ENCODE measurements around the gene CTNNA3. TPM values are rescaled to one million over a fixed set of nuclear protein-coding genes. Genes with fewer than 3 reads are reported as not detected.
"Not testable (repeated sequence)": the region's sequence is repeated elsewhere in the genome, so short reads cannot be mapped to it uniquely, and the experiment has no call there.

CTNNA3 gene
- total RNA-seq, 1 donor from 2014 or later = 0.32 TPM

DNA sequence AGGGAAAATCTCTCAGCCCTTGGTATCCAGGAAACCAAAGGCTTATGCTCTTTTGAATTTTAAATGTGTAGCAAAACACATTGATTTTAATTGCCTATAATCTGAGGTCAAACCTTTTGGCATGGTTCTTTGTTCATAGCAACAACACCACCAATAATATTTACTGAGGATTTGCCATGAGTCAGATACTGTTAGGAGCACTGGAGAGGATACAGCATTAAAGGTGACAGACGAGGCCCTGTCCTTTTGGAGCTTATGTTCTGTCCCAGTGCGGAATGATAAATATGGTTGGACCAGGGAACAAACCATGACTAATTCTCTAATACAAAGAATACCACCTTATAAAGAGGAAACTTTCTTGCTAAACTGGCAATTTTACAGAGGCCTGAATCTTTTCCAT, 176.6 kb downstream of the CTNNA3 start:
- intact Hi-C loops (cut with micrococcal nuclease) = no loop called here

DNA sequence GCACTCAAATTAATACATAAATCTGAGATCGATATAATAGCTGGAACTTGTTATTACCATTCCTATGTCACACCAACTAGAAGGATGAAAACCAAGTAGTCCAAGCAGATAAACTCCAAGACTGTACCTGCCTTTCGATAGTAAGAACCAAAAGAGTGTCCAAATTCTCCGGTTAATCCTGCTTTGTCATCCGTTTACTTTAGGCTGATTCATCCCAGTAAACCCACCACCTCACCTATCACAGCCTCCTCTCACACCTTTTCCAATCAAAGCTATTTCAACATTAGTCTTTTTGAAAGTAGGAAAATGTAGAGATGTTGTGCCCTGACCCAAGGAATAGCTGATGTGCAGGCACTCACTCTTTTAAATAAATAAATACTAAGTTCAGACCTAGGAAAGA, 177.2 kb downstream of the CTNNA3 start:
- intact Hi-C loops (cut with micrococcal nuclease) = no loop called here

DNA sequence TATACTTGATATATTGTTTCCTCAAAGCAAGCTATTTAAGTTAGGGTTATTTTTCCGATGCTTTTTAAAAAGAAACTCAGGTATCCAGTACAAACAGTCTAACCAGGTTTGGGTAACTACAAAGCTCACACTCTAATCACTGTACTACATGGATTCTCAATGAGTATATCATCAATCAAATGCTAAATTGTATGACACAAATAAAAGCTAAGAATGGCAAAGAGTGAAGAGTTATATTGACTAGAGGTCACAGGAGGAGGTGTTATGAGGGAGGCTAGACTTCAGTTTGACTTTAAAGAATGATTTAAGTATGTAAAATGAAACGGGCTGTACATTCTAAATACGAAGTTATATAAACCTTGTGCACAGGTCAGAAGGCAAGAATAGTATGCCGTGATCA, 178.0 kb downstream of the CTNNA3 start:
- intact Hi-C loops (cut with micrococcal nuclease) = no loop called here

DNA sequence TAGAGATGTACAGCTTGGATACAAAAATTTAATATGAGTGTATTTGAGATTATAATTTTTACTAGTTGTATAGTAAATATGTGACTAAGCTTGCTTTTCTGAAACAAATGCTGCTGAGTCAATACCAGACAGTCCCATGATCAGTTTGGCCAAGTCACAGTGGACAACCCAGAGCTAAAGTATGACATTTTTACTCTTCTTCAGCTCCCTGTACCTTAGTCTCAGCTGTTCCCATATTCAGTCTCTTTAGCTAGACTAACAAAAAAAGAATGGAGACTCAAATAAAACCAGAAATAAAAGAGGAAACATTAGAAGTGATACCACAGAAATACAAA, 189.3 kb downstream of the CTNNA3 start:
- intact Hi-C loops (cut with micrococcal nuclease) = no loop called here

DNA sequence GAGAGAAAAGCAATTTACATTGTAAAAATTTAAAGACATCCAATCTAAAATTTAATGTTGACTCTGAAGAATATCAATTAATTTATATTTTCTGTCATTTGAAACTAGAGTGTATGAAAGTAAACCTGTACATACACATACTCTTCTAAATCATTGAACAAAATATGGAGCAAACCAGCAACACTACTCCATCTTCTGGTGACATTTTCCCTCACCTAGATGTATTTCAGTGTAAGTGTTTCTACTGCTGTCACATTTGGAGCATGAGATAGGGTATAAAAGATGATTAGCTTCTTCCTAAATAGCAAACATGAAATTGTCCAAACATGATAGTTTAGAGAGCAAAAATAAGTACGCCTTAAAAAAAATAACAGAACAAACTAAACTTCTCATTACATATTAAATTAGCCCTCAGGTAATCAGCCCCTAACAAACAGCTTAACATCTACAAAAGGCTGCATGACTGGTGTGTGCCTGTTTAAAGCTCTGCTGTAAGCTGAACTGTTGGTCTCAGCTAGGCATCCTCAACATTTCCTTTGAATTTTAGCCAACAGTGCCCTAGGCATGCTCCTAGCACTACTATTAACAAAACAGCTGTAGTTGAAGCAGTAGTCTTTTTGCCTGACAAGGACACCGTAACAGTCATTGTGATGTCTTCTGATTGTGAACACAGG, 189.8 kb downstream of the CTNNA3 start:
- intact Hi-C loops (cut with micrococcal nuclease) = no loop called here

DNA sequence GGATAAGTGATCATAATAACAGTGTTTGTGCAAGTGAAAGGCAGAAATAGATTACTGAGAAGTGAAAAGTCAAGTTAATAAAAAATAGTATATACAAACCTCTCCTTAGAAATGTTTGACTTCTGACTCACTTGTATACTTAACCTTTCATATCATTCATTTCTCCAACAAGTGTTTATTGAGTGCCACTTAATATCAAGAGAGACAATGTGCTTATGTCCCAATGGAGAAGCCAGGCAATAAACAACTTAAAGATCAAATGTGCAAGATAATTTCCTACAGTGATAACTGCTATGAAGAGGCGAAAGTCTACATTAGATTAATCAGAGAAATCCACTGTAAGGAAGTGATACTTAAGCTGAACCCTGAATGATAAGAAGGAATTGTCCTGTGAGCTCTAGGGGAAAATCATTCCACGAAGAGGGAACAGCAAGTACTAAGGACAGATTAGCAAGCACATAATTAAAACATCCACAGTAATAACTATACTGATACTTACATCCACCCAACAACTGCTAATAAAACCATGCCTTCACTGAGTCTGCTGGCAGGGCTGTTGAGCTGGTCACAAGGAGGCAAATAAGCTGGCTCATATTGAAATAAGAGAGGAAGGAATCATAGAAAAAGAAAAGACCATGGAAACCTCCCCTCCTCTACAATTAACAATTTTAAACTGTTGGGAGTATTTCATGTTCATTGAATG, 203.5 kb downstream of the CTNNA3 start:
- intact Hi-C loops (cut with micrococcal nuclease) = no loop called here

DNA sequence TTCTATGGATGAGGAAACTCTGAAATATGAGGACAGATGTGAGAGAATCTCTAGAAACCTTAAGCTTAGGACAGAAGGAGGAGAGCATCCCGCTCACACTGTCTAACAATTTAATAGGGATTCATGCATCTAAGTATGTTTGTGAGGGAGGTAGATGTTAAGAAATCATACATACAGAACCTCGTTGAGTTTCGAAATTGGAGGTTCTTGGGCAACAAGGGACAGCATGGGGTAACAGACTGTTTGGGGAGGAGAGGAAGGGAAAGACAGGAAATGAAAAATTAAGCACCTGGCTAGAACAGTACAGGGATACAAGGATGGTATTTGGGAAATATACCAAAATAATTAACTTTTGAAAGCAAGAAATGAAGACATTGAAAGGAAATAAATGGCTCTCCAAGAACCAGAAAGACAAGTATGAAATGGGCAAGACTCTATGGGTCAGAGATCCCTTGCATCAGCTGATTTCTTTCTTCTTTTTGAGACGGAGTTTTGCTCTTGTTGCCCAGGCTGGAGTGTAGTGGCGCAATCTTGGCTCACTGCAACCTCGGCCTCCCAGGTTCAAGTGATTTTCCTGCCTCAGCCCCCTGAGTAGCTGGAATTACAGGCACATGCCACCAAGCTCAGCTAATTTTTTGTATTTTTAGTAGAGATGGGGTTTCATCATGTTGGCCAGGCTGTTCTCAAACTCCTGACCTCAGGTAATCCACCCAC, 207.9 kb downstream of the CTNNA3 start:
- intact Hi-C loops (cut with micrococcal nuclease) = no loop called here

DNA sequence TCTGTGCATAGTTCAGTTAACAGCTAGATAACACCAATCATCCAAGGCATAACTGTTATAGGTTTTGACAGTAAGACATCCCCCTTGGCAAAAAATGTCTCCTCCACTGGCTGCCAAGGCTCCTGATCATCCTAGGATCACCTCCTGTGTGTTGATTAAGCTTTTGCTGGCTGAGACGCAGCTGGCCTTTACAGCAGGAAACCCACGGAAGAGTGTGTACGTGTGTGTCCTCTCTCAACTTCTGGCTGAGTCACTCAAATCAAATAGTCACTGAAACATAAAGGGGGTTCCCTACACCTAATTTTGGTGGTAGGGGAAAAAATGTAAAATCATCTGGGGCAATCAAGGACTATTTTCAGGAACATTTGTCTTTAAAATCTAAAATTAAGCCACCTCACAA, 208.8 kb downstream of the CTNNA3 start:
- intact Hi-C loops (cut with micrococcal nuclease) = no loop called here

DNA sequence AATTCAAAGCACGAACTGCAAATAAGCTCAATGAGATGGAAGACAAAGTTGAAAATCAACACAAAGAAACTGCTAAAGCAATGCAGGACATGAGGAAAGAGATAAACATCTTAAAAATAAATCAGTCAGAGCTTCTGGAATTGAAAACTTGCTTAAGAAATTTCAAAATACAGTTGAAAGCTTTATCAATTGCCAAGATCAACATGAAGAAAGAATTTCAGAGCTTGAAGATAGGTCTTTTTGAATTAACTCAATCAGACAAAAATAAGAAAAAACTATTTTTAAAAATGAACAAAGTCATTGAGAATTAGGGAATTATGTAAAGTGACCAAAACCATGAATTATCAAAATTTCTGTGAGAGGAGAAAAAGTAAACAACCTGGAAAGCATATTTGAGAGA, 218.1 kb downstream of the CTNNA3 start:
- intact Hi-C loops (cut with micrococcal nuclease) = no loop called here

DNA sequence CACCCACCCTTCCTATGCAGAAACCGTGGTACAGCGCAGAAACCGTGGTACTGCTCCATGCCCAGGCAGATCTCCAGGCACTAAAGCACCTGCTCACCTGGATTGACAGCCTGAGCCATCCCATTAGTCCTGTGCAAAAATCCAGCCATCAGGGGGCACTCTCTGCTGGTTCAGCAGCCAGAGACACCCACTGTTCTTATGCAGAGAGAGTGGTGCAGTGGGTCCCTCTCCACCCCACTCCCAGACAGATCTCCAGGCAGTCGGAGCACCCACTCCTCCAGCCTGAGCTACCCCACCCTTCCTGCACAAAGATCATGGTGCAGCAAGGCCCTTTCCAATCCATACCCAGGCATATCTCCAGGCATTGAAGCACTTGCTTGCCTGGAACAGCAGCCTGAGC, 219.8 kb downstream of the CTNNA3 start:
- intact Hi-C loops (cut with micrococcal nuclease) = no loop called here

DNA sequence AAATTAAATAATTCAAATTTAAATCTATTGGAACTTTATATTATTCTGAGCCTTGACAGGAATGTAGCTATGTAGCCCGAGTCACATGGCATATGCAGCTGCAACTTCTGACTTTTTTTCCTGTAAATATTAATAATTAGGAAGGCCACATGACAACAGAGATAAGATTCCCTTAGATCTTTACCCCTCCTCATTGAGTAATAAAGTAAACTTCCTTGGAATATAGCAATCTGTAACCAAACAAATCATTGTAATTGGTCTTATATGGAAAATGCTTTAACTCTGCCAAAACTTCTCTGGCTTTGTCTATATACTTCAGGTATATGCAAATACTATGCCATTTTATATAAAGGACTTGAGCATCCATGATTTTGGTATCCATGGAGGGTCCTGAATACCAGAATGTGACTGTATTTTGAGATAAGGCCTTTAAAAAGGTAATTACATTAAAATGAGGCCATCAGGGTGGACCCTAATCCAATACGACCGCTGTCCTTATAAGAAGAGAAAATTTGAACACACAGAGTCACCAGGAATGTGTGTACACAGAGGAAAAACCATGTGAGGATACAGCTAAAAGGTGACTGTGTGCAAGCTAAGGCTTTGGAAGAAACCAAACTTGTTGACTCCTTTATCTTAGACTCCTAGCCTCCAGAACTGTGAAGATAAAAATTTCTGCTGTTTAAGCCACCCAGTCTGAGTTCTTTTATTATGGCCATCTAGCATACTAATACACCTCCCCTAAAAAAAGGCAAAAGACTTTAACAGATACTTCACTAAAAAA, 222.0 kb downstream of the CTNNA3 start:
- intact Hi-C loops (cut with micrococcal nuclease) = no loop called here

DNA sequence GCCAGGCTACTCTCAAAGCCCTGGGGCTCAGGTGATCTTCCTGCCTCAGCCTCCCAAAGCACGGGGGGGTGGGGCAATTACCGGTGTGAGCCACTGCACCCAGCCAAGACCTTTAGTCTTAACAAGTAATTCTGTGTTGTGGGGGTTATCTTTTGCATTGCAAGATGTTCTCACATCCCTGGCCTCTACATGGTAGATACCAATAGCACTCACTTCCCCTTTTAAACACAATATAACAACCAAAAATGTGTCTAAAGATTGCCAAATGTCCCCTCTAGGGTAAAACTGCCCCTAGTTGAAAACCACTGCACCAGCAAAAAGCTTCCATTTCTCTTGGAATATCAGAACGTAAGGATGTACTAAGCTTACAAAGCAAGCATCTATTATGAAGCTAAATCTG, 225.0 kb downstream of the CTNNA3 start:
- intact Hi-C loops (cut with micrococcal nuclease) = no loop called here

DNA sequence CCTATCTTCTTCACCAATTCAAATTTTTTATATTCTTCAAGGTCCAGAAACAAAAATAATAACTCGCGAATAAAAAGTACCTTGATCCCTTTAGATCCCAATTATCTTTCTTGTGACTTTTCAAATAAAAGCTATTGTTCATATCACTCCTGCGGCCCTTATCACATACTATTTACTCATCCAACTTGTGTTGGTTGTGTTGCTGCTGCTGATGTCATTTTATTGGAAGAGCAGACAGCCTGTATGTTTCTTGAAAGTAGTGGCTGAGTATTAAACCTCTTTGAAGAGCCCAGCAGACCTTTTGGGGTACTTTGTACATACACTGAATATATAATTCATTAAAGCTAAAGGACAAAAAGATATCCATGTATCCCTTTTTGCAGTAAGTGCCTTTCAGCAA, 231.7 kb downstream of the CTNNA3 start:
- intact Hi-C loops (cut with micrococcal nuclease) = no loop called here

DNA sequence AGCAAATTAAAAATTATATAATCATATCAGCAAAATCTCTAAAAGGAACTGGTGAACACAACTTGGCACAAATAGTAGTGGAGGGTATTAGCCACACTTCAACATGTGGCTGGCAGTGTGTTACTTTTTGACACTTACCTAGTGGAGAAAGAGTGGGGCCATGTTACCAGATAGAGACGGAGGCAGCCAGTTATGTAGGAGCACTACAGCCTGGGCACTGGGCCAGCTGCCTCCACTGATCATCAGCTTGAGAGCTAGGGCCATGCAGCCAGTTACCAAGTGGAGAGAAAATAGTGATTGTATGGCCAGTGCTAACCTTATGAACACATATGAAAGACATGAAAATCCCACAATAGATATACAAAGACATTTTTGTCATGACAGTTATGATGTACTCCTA, 243.1 kb downstream of the CTNNA3 start:
- intact Hi-C loops (cut with micrococcal nuclease) = no loop called here

DNA sequence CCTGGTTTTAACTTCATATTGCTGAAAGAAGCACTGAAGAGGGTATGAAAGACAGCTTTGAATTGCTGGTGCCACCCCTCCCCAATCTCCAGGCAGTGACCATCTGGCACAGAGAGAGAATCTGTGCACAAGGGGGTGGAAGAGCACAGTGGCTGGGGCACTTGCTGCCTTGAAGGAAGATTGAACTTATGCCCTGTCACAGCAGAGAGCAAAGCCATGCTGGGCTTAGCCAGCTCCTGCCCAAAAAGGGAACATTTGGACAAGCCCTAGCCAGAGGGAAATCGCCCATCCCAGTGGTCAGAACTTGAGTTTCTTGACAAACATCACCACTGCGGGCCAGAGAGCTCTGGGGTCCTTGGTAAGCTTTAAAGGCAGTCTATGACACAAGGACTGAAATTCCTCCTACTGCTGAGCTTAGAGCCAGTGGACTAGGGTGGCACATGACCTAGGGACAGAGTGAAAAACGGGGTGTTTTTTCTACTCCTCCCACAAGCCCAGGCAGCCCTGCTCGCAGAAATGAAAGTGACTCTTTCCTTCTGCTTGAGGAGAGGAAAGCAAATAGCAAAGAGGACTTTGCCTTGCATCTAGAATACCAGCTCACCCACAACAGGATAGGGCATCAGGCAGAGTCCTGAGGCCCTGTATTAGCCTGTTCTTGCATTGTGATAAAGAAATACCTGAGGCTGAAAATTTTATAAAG, 257.2 kb downstream of the CTNNA3 start:
- intact Hi-C loops (cut with micrococcal nuclease) = no loop called here

DNA sequence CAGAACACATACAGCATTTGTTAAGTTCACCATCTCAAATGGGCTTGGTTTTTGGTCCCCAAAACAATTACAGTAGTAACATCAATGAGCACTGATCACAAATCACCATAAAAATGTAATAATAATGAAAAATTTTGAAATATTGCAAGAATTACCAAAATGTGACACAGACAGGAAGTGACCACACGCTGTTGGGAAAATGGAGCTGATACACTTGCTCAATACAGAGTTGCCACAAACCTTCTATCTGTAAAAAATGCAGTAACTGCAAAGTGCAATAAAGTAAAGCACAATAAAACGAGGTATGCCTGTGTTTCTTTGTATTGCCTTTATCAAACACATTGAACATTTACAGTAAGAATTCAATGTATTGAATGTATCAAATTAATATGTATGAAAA, 262.7 kb downstream of the CTNNA3 start:
- intact Hi-C loops (cut with micrococcal nuclease) = no loop called here

DNA sequence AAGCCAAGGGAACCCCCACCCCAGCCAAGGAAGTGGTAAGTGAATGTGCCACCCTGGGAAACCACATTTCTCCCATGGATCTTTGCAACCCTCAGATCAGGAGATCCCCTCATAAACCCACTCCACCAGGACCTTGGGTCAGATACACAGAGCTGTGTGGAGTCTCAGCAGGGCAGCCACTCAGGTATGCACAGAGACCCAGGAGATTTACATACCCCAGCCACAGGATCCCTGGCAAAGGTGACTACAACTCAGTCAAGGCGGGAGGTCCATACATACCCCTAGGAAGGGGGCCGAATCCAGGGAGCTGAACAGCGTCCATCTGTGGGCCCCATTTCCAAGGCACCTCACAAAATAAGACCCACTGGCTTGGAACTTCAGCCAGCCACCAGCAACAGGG, 293.4 kb downstream of the CTNNA3 start:
- intact Hi-C loops (cut with micrococcal nuclease) = no loop called here

DNA sequence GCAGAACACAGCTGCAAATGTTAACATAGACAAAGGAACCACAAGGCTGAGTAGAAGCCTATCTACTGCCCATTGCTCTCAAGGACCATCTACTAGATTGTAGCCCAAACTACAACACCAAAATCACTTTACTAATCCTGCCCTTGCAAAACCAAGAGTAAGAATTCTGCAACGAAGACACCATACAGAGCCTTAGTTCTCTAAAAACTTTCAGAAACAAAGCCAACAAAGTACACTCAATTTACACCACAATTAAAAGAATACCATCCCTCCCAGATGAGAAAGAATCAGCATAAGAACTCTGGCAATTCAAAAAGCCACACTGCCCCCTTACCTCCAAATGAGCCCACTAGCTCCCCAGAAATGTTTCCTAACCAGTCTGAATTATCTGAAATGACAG, 294.3 kb downstream of the CTNNA3 start:
- intact Hi-C loops (cut with micrococcal nuclease) = no loop called here

DNA sequence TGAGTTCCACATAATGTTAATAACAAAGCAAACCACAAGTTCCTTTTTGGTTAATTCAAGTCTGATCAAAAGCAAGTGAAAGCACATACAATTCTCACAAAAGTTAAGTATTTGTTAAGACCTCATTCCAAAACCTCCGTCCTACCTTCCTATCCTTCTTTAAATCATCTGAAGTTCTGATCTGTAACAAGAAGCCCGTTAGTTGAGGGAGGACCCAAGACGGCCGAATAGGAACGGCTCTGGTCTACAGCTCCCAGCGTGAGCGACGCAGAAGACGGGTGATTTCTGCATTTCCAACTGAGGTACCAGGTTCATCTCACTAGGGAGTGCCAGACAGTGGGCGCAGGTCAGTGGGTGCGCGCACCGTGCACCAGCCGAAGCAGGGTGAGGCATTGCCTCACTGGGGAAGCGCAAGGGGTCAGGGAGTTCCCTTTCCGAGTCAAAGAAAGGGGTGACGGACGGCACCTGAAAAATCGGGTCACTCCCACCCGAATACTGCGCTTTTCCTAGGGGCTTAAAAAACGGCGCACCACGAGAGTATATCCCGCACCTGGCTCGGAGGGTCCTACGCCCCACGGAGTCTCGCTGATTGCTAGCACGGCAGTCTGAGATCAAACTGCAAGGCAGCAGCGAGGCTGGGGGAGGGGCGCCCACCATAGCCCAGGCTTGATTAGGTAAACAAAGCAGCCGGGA, 309.0 kb downstream of the CTNNA3 start:
- intact Hi-C loops (cut with micrococcal nuclease) = not testable (repeated sequence)

DNA sequence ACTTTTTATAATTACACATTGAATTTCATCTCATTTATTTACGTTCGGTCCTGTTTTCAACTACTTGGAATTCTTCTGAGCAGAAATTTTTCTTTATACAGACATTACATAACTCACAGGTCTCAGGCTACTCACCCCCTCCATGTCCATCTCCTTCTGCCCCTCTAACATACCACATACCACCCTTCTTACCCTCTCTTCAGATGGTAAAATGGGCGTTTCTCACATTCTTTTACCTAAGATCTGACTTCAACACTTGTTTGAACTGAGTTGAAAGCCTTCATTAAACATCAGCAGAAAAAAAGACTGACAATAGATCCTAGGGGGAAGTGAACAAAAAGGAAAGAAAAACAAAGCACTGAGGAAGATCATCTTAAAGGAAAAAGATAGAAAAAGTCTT, 309.7 kb downstream of the CTNNA3 start:
- intact Hi-C loops (cut with micrococcal nuclease) = no loop called here

DNA sequence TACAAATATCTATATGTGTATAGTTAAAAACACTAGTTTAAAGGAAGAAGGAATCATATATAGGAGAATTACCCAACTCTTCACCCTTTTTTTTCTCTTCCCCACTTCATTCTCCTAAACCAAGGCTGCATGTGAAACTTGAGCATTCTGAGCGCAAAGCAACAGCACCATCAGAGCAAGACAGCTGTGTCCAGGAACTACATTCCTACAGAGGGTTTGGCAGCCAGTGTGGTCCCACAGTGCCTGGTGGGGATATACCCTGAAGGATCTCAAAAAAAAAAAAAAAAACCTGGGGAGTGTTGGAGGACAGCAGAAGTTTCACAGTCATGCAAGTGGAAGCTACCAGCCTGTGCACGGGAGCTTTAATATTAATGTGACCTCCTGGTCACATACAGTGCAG, 310.4 kb downstream of the CTNNA3 start:
- intact Hi-C loops (cut with micrococcal nuclease) = no loop called here
